ENCODE data around the gene PRDM11. TPM values are rescaled to one million over a fixed set of nuclear protein-coding genes. Genes with fewer than 3 reads are reported as not detected.

The PRDM11 gene
- total and polyA plus RNA-seq, 7 donors = 2.3 to 14.2 (median 7.2) TPM

GRCh38 chr11:45151362-45151982 is 5.0 kb downstream of the PRDM11 start:
- Histone ChIP-seq H3K9me3 (no peaks in the 10 kb centered on the region), H3K27me3 (ENCODE audit: insufficient read depth in 3 of 3, low read length in 2 of 3) (no peaks in the 10 kb centered on the region), H3K36me3 (ENCODE audit: insufficient read depth in 1 of 2, low read depth in 1 of 2) (no peaks in the 10 kb centered on the region), H3K27ac (no peak overlapping the region), H3K4me1 (peaks cover 9% of the 10 kb centered on the region), H3K4me3 (no peak overlapping the region)
- DNase-seq (no peak), ATAC-seq (no peak)
- intact Hi-C loops (cut with DNase I) = no loop called here
- TF ChIP-seq CTCF (IDR thresholded peaks at IDR 0.05) = no peak
- 87 to 90% (median 90%) methylated on average over 6 of the region's 6 CpGs for WGBS, 3 donors

GRCh38 chr11:45152740-45153595 is 6.5 kb downstream of the PRDM11 start:
- no peaks in the 10 kb centered on the region for H3K36me3 ChIP-seq (ENCODE audit: insufficient read depth in 1 of 2, low read depth in 1 of 2)
- intact Hi-C loops (cut with DNase I) = no loop called here
- peaks cover 8% of the 10 kb centered on the region for H3K4me1 ChIP-seq
- no peaks in the 10 kb centered on the region for H3K27me3 ChIP-seq (ENCODE audit: insufficient read depth in 3 of 3, low read length in 2 of 3)
- TF ChIP-seq CTCF (IDR thresholded peaks at IDR 0.05) = no peak
- 76 to 85% (median 79%) methylated on average over 14 of the region's 14 CpGs for WGBS, 3 donors
- no peak for DNase-seq
- no peak overlapping the region for H3K27ac ChIP-seq
- no peak overlapping the region for H3K4me3 ChIP-seq
- no peaks in the 10 kb centered on the region for H3K9me3 ChIP-seq
- ATAC-seq = no peak

- DNase-seq (no peak), ATAC-seq (no peak)
- Histone ChIP-seq H3K27ac (no peak overlapping the region), H3K9me3 (no peaks in the 10 kb centered on the region), H3K36me3 (ENCODE audit: insufficient read depth in 1 of 2, low read depth in 1 of 2) (no peaks in the 10 kb centered on the region), H3K27me3 (ENCODE audit: insufficient read depth in 3 of 3, low read length in 2 of 3) (no peaks in the 10 kb centered on the region), H3K4me1 (peaks cover 13% of the 10 kb centered on the region), H3K4me3 (no peak overlapping the region)
- 89 to 99% (median 97%) methylated on average over 6 of the region's 6 CpGs for WGBS, 3 donors
- no peak for TF ChIP-seq CTCF (IDR thresholded peaks at IDR 0.05)
- intact Hi-C loops (cut with DNase I) = no loop called here
Observed at GRCh38 chr11:45154276-45154675, 7.8 kb downstream of the PRDM11 start.

- TF ChIP-seq CTCF (IDR thresholded peaks at IDR 0.05) = no peak
- Histone ChIP-seq H3K4me1 (peaks cover 15% of the 10 kb centered on the region), H3K27ac (no peak overlapping the region), H3K27me3 (ENCODE audit: insufficient read depth in 3 of 3, low read length in 2 of 3) (no peaks in the 10 kb centered on the region), H3K9me3 (no peaks in the 10 kb centered on the region), H3K36me3 (ENCODE audit: insufficient read depth in 1 of 2, low read depth in 1 of 2) (no peaks in the 10 kb centered on the region), H3K4me3 (no peak overlapping the region)
- ATAC-seq (no peak), DNase-seq (no peak)
- intact Hi-C loops (cut with DNase I) = no loop called here
- WGBS, 3 donors = 68 to 75% (median 68%) methylated on average over 11 of the region's 11 CpGs
Observed at GRCh38 chr11:45155058-45155551, 8.7 kb downstream of the PRDM11 start.

Measured in psoas muscle (tissue), 8 donors.